ENCODE results near the gene ABCA4. TPM values are rescaled to one million over a fixed set of nuclear protein-coding genes. Genes with fewer than 3 reads are reported as not detected.

The ABCA4 gene
- total and polyA plus RNA-seq, 8 donors, result 0.08 to 1.2 (median 0.37) TPM; not detected in 5

DNA sequence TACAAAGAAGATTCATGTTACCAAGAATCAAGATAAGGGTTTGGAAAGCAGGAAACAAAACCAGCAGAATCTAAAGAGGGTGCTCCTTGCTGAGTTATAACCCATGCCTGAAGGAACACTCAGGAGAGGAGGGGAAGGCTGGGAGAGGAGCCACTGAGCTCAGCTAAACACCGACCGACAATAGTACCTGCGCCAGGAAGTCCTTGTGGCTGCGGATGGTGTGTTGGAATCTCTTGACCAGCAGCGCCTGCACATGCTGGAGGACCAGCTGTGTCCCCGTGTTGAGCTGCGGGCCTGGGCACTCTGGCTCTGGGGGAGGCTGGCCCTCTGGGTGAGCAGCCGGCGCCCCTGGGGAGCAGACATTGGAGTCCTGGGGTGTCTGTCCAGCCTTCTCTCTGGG lies 89.4 kb downstream of the ABCA4 start:
- TF ChIP-seq POLR2A (IDR thresholded peaks at IDR 0.05), result no peak
- TF ChIP-seq EP300 (IDR thresholded peaks at IDR 0.05), result no peak
- TF ChIP-seq, protein P1, sequence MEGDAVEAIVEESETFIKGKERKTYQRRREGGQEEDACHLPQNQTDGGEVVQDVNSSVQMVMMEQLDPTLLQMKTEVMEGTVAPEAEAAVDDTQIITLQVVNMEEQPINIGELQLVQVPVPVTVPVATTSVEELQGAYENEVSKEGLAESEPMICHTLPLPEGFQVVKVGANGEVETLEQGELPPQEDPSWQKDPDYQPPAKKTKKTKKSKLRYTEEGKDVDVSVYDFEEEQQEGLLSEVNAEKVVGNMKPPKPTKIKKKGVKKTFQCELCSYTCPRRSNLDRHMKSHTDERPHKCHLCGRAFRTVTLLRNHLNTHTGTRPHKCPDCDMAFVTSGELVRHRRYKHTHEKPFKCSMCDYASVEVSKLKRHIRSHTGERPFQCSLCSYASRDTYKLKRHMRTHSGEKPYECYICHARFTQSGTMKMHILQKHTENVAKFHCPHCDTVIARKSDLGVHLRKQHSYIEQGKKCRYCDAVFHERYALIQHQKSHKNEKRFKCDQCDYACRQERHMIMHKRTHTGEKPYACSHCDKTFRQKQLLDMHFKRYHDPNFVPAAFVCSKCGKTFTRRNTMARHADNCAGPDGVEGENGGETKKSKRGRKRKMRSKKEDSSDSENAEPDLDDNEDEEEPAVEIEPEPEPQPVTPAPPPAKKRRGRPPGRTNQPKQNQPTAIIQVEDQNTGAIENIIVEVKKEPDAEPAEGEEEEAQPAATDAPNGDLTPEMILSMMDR (IDR thresholded peaks at IDR 0.05), result no peak
- no peak for TF ChIP-seq POLR2AphosphoS5 (IDR thresholded peaks at IDR 0.05)
- H3K4me1 ChIP-seq, result no peaks in the 10 kb centered on the region
- no peaks in the 10 kb centered on the region for H3K36me3 ChIP-seq
- H3K4me3 ChIP-seq, result no peak overlapping the region
- H3K27me3 ChIP-seq, result peaks cover 0 to 4% (median 0%) of the 10 kb centered on the region in 3 donors
- intact Hi-C loops (cut with DNase I; ENCODE audit: low total_unique reads), result loop anchor here (10.0 kb wide), 1 partner anchor 203 kb away; the partner anchor contains the start of gene ARHGAP29
- H3K27ac ChIP-seq, result no peak overlapping the region
- 86 to 91% (median 88%) methylated on average over 9 of the region's 9 CpGs for WGBS, 5 donors
- H3K9me3 ChIP-seq, result no peaks in the 10 kb centered on the region
- DNase-seq, result no peak

- Histone ChIP-seq H3K4me3 (no peak overlapping the region), H3K36me3 (no peaks in the 10 kb centered on the region), H3K27me3 (no peaks in the 10 kb centered on the region), H3K9me3 (no peaks in the 10 kb centered on the region), H3K27ac (no peak overlapping the region), H3K4me1 (peaks cover 0 to under 1% (median 0%) of the 10 kb centered on the region in 4 donors)
- TF ChIP-seq EP300 (IDR thresholded peaks at IDR 0.05) (no peak), POLR2A (IDR thresholded peaks at IDR 0.05) (no peak), POLR2AphosphoS5 (IDR thresholded peaks at IDR 0.05) (no peak)
- TF ChIP-seq, protein P1 (IDR thresholded peaks at IDR 0.05), result no peak
- WGBS, 5 donors, result 81 to 92% (median 87%) methylated on average over 4 of the region's 4 CpGs
- intact Hi-C loops (cut with DNase I; ENCODE audit: low total_unique reads), result loop anchor here (10.0 kb wide), 1 partner anchor 204 kb away; the partner anchor contains the start of gene ARHGAP29
- no peak for DNase-seq
These were observed 89.8 kb downstream of the ABCA4 start for GRCh38 chr1:94031154-94031553.

DNA sequence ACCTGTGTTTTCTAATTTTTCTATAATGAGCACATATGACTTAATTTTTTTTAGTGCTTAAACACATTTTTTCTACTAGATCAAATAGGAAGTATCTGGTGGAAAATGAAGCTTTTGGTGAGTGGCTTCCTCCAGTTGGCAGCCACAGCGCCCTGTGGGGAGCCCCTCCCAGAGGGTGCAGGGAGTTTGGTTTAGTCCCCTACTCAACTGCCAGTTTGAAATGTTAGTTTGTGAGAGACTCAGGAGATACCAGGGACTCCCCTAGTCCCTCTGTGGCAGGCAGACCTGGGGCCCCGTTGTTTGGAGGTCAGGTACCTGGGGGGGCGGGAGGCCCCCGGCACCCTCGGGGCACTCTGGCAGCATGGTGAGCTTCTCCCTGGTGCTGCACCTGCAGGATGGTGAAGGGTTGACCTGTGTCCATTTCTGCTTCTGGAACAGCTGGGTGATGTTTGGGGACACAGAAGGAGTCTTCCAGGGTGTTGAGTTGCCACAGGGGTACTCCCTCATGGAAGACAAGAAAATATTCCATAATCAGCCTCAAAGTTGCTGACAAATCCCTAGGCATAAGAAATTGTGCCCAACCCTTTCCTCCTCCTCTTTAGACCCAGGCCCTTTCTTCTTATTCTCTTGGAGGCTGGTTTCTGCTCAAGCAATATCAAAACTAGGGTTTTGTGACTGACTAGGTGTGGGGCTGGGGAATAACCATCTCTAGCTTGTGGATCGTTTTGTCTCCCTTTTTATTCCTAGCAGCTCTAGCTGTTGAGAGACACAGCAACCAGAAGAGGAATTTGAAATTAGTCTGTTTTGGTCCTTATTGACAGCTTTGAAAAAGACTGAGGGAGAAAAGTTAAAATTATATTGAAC lies 91.6 kb downstream of the ABCA4 start:
- no peaks in the 10 kb centered on the region for H3K27me3 ChIP-seq
- DNase-seq, result no peak
- no peaks in the 10 kb centered on the region for H3K36me3 ChIP-seq
- intact Hi-C loops (cut with DNase I; ENCODE audit: low total_unique reads), result no loop called here
- H3K9me3 ChIP-seq, result no peaks in the 10 kb centered on the region
- 74 to 84% (median 78%) methylated on average over 3 to 6 of the region's 6 CpGs for WGBS, 5 donors
- peaks cover 0 to 9% (median 0%) of the 10 kb centered on the region in 4 donors for H3K4me1 ChIP-seq
- no peak overlapping the region for H3K4me3 ChIP-seq
- TF ChIP-seq POLR2AphosphoS5 (IDR thresholded peaks at IDR 0.05) (no peak), POLR2A (IDR thresholded peaks at IDR 0.05) (no peak), EP300 (IDR thresholded peaks at IDR 0.05) (no peak)
- TF ChIP-seq, protein P1 (IDR thresholded peaks at IDR 0.05), result no peak
- no peak overlapping the region for H3K27ac ChIP-seq

- no peaks in the 10 kb centered on the region for H3K9me3 ChIP-seq
- DNase-seq, result no peak
- TF ChIP-seq POLR2AphosphoS5 (IDR thresholded peaks at IDR 0.05) (no peak), EP300 (IDR thresholded peaks at IDR 0.05) (no peak), POLR2A (IDR thresholded peaks at IDR 0.05) (no peak)
- TF ChIP-seq, protein P1 (IDR thresholded peaks at IDR 0.05), result no peak
- no peak overlapping the region for H3K4me3 ChIP-seq
- H3K36me3 ChIP-seq, result no peaks in the 10 kb centered on the region
- no peaks in the 10 kb centered on the region for H3K27me3 ChIP-seq
- H3K4me1 ChIP-seq, result peaks cover 0 to 9% (median 0%) of the 10 kb centered on the region in 4 donors
- no peak overlapping the region for H3K27ac ChIP-seq
- WGBS, 5 donors, result 85 to 91% (median 86%) methylated on average over 5 of the region's 5 CpGs
- intact Hi-C loops (cut with DNase I; ENCODE audit: low total_unique reads), result no loop called here
These were observed 93.0 kb downstream of the ABCA4 start for GRCh38 chr1:94027721-94028515.

Measured in stomach (tissue), 9 donors.